Measurements from ENCODE around the gene CD59. TPM values are rescaled to one million over a fixed set of nuclear protein-coding genes. Genes with fewer than 3 reads are reported as not detected.

The CD59 gene
- total RNA-seq, 1 experiment from 2014 or later, result 736 TPM

DNA sequence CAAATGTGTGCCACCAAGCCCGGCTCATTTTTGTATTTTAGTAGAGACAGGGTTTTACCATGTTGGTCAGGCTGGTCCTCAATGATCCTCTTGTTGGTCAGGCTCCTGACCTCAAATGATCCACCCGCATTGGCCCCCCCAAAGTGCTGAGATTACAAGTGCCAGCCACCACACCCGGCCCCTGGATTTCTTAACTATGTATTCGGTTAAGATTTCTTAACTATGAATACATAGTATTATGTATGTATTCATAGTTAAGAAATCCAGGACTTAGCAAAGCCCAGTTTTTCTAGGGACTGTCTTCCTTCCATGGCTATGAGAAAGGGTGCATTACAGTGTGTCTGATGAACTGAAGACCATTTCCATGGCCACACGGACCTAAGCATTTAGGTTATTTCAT, 37.3 kb downstream of the CD59 start:
- ChIA-PET CTCF (no interaction called here), POLR2A (no interaction called here)
- ATAC-seq (no peak), DNase-seq (ENCODE audit: low read depth, low spot score) (no peak)
- intact Hi-C loops (cut with micrococcal nuclease; ENCODE audit: unreplicated experiment) (no loop called here), in situ Hi-C loops (cut with HindIII; ENCODE audit: low pct_unique_long_range_greater_than_20kb, low sequenced_read_pairs) (no loop called here)
- no peaks in the 10 kb centered on the region for H3K27me3 ChIP-seq (ENCODE audit: control insufficient read depth, insufficient read depth, low read length)
- TF ChIP-seq, protein P1, sequence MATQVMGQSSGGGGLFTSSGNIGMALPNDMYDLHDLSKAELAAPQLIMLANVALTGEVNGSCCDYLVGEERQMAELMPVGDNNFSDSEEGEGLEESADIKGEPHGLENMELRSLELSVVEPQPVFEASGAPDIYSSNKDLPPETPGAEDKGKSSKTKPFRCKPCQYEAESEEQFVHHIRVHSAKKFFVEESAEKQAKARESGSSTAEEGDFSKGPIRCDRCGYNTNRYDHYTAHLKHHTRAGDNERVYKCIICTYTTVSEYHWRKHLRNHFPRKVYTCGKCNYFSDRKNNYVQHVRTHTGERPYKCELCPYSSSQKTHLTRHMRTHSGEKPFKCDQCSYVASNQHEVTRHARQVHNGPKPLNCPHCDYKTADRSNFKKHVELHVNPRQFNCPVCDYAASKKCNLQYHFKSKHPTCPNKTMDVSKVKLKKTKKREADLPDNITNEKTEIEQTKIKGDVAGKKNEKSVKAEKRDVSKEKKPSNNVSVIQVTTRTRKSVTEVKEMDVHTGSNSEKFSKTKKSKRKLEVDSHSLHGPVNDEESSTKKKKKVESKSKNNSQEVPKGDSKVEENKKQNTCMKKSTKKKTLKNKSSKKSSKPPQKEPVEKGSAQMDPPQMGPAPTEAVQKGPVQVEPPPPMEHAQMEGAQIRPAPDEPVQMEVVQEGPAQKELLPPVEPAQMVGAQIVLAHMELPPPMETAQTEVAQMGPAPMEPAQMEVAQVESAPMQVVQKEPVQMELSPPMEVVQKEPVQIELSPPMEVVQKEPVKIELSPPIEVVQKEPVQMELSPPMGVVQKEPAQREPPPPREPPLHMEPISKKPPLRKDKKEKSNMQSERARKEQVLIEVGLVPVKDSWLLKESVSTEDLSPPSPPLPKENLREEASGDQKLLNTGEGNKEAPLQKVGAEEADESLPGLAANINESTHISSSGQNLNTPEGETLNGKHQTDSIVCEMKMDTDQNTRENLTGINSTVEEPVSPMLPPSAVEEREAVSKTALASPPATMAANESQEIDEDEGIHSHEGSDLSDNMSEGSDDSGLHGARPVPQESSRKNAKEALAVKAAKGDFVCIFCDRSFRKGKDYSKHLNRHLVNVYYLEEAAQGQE (IDR thresholded peaks at IDR 0.05; ENCODE audit: insufficient read depth in 1 of 2, low read depth in 2 of 2, low read length in 1 of 2), result no peak
- TF ChIP-seq TCF7L2 (IDR thresholded peaks at IDR 0.05; ENCODE audit: low read depth, low read length), result no peak
- TF ChIP-seq POLR2AphosphoS5 (IDR thresholded peaks at IDR 0.05; ENCODE audit: low read depth, low read length), result no peak
- TF ChIP-seq, protein P2, sequence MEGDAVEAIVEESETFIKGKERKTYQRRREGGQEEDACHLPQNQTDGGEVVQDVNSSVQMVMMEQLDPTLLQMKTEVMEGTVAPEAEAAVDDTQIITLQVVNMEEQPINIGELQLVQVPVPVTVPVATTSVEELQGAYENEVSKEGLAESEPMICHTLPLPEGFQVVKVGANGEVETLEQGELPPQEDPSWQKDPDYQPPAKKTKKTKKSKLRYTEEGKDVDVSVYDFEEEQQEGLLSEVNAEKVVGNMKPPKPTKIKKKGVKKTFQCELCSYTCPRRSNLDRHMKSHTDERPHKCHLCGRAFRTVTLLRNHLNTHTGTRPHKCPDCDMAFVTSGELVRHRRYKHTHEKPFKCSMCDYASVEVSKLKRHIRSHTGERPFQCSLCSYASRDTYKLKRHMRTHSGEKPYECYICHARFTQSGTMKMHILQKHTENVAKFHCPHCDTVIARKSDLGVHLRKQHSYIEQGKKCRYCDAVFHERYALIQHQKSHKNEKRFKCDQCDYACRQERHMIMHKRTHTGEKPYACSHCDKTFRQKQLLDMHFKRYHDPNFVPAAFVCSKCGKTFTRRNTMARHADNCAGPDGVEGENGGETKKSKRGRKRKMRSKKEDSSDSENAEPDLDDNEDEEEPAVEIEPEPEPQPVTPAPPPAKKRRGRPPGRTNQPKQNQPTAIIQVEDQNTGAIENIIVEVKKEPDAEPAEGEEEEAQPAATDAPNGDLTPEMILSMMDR (IDR thresholded peaks at IDR 0.05), result no peak
- no peak for TF ChIP-seq SIN3A (IDR thresholded peaks at IDR 0.05; ENCODE audit: borderline replicate concordance, insufficient read depth, low read depth, low read length)
- BruUV-seq (replicated peaks), result no TSS peak
- H3K9me3 ChIP-seq (ENCODE audit: control insufficient read depth, insufficient read depth, low read depth, low read length), result no peaks in the 10 kb centered on the region
- H3K27ac ChIP-seq (ENCODE audit: low read length), result peak overlapping the region; percentile 94
- no peaks in the 10 kb centered on the region for H3K36me3 ChIP-seq (ENCODE audit: control insufficient read depth, insufficient read depth, low read length)
- no peak overlapping the region for H3K4me3 ChIP-seq (ENCODE audit: low read depth in 2 of 2, low read length in 2 of 2)
- peaks cover 91% of the 10 kb centered on the region for H3K4me1 ChIP-seq (ENCODE audit: control insufficient read depth, insufficient read depth, low read length)

DNA sequence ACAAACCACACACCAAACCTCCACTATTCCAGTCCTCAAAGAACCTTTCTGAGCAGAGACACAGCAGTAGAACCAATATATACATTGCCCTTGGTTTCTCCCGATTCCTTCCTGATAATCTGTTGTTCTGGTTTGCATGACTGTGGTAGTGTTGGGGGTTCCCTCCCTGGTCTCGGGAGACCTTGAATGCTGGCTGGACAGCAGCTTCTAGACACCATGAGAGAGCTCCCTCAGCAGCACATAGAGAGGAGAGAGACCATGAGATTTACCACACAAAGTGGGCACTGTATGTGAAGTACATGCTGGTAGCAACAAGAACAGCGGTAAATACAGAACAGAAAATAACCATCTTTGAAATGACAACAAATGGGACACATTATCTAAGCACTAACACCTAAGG, 38.2 kb downstream of the CD59 start:
- peaks cover 91% of the 10 kb centered on the region for H3K4me1 ChIP-seq (ENCODE audit: control insufficient read depth, insufficient read depth, low read length)
- no peaks in the 10 kb centered on the region for H3K36me3 ChIP-seq (ENCODE audit: control insufficient read depth, insufficient read depth, low read length)
- TF ChIP-seq SIN3A (IDR thresholded peaks at IDR 0.05; ENCODE audit: borderline replicate concordance, insufficient read depth, low read depth, low read length), result no peak
- TF ChIP-seq, protein P1 (IDR thresholded peaks at IDR 0.05; ENCODE audit: insufficient read depth in 1 of 2, low read depth in 2 of 2, low read length in 1 of 2), result 0 out of 4 replicates have a peak, but pooled peaks of 1 of the 2 experiments have one; percentile 22
- TF ChIP-seq POLR2AphosphoS5 (IDR thresholded peaks at IDR 0.05; ENCODE audit: low read depth, low read length), result no peak
- no peak for TF ChIP-seq TCF7L2 (IDR thresholded peaks at IDR 0.05; ENCODE audit: low read depth, low read length)
- in situ Hi-C loops (cut with HindIII; ENCODE audit: low pct_unique_long_range_greater_than_20kb, low sequenced_read_pairs), result no loop called here
- ChIA-PET CTCF (no interaction called here), POLR2A (no interaction called here)
- H3K27ac ChIP-seq (ENCODE audit: low read length), result peak overlapping the region; percentile 94
- H3K4me3 ChIP-seq (ENCODE audit: low read depth in 2 of 2, low read length in 2 of 2), result no peak overlapping the region
- no TSS peak for BruUV-seq (replicated peaks)
- H3K27me3 ChIP-seq (ENCODE audit: control insufficient read depth, insufficient read depth, low read length), result no peaks in the 10 kb centered on the region
- DNase-seq (ENCODE audit: low read depth, low spot score) (no peak), ATAC-seq (no peak)
- H3K9me3 ChIP-seq (ENCODE audit: control insufficient read depth, insufficient read depth, low read depth, low read length), result no peaks in the 10 kb centered on the region
- intact Hi-C loops (cut with micrococcal nuclease; ENCODE audit: unreplicated experiment), result no loop called here
